CD14-positive monocyte (primary cell): Measurements from ENCODE around the gene NFE2. TPM values are rescaled to one million over a fixed set of nuclear protein-coding genes. Genes with fewer than 3 reads are reported as not detected.
A peak's percentile ranks its signal among the peaks of the same experiment; 100 is the strongest.

Experiments used
- DNase-seq, 3 donors: peaks; one replicate each; pipeline ENCODE4 v3.0.0-alpha.2; 2011 to 2022
- H2AFZ ChIP-seq: 2 replicates; pipeline ENCODE4 v1.6.0; 2012; ENCODE audit warnings: mild to moderate bottlenecking, low read depth, low read length, inconsistent platforms; ENCODE audit not compliant: insufficient read depth, poor library complexity, severe bottlenecking
- H3K27ac ChIP-seq, 2 donors: 1 replicate in 1 of 2; 2 replicates in 1 of 2; pipeline ENCODE4 v1.5.1; 2012 to 2013; ENCODE audit warnings: low read length in 2 of 2, control low read depth in 1 of 2, inconsistent platforms in 1 of 2, low read depth in 1 of 2, mild to moderate bottlenecking in 1 of 2
- H3K27me3 ChIP-seq, 2 donors: one replicate each; pipeline versions ENCODE4 v1.6.0 to v1.6.1; 2011 to 2013; ENCODE audit warnings: low read length in 2 of 2; ENCODE audit not compliant: control insufficient read depth in 2 of 2, insufficient read depth in 2 of 2
- H3K36me3 ChIP-seq, 2 donors: replicated peaks in 1 of 2; 1 replicate in 1 of 2; 2 replicates in 1 of 2; pipeline versions ENCODE4 v1.5.1 to v1.6.1; 2012 to 2013; ENCODE audit warnings: low read length in 2 of 2, control low read depth in 1 of 2, inconsistent platforms in 1 of 2, mild to moderate bottlenecking in 1 of 2; ENCODE audit not compliant: insufficient read depth in 2 of 2, control insufficient read depth in 1 of 2
- H3K4me1 ChIP-seq, 2 donors: 1 replicate in 1 of 2; 2 replicates in 1 of 2; pipeline versions ENCODE4 v1.5.1 to v1.6.1; 2012 to 2013; ENCODE audit warnings: low read length in 2 of 2, control low read depth in 1 of 2, inconsistent platforms in 1 of 2, mild to moderate bottlenecking in 1 of 2, moderate library complexity in 1 of 2; ENCODE audit not compliant: insufficient read depth in 2 of 2, control insufficient read depth in 1 of 2
- H3K4me2 ChIP-seq: replicated peaks from 2 replicates; pipeline ENCODE3; 2012; ENCODE audit warnings: low read length, moderate library complexity, mild to moderate bottlenecking; ENCODE audit not compliant: poor library complexity, severe bottlenecking; ENCODE audit errors: extremely low read depth
- H3K4me3 ChIP-seq, 3 experiments: fragments of 200-600 bp in 1 of 3; sonication (generic) in 1 of 3; replicated peaks in 1 of 3; 1 replicate in 2 of 3; 2 replicates in 1 of 3; pipeline ENCODE4 v1.5.1; 2011 to 2013; ENCODE audit warnings: low read length in 3 of 3, mild to moderate bottlenecking in 3 of 3, control low read depth in 2 of 3, low read depth in 2 of 3, inconsistent platforms in 1 of 3, moderate library complexity in 1 of 3
- H3K79me2 ChIP-seq: 2 replicates; pipeline ENCODE4 v1.6.0; 2012; ENCODE audit warnings: mild to moderate bottlenecking, control low read depth, inconsistent platforms, low read length, moderate library complexity; ENCODE audit not compliant: insufficient read depth
- H3K9ac ChIP-seq: 2 replicates; pipeline ENCODE4 v1.6.0; 2017; ENCODE audit warnings: low read length, mild to moderate bottlenecking; ENCODE audit not compliant: insufficient read depth, poor library complexity, severe bottlenecking
- H3K9me3 ChIP-seq, 2 donors: replicated peaks in 1 of 2; 1 replicate in 1 of 2; 2 replicates in 1 of 2; pipeline versions ENCODE4 v1.5.1 to v1.6.1; 2012 to 2013; ENCODE audit warnings: low read length in 2 of 2, control low read depth in 1 of 2; ENCODE audit not compliant: control insufficient read depth in 1 of 2, insufficient read depth in 1 of 2
- H4K20me1 ChIP-seq: 2 replicates; pipeline ENCODE4 v1.6.0; 2012; ENCODE audit warnings: mild to moderate bottlenecking, low read length, control low read depth, moderate library complexity; ENCODE audit not compliant: insufficient read depth
- H3K27ac Mint-ChIP-seq, 7 donors: one replicate each; pipeline ENCODE4 v1.8.0; 2020; ENCODE audit warnings: mild to moderate bottlenecking in 7 of 7, mixed read lengths in 7 of 7, moderate library complexity in 6 of 7, inconsistent platforms in 2 of 7
- H3K27me3 Mint-ChIP-seq, 3 donors: one replicate each; pipeline ENCODE4 v1.8.0; 2021 to 2022; ENCODE audit warnings: low read depth in 3 of 3, mild to moderate bottlenecking in 3 of 3, mixed read lengths in 3 of 3, moderate library complexity in 3 of 3, inconsistent platforms in 1 of 3
- H3K36me3 Mint-ChIP-seq, 2 donors: one replicate each; pipeline ENCODE4 v1.8.0; 2020; ENCODE audit warnings: mixed read lengths in 2 of 2, inconsistent platforms in 1 of 2, mild to moderate bottlenecking in 1 of 2
- H3K4me1 Mint-ChIP-seq: one replicate; pipeline ENCODE4 v1.8.0; 2020; ENCODE audit warnings: mild to moderate bottlenecking, mixed read lengths
- H3K4me3 Mint-ChIP-seq, 2 donors: one replicate each; pipeline ENCODE4 v1.8.0; 2020; ENCODE audit warnings: mild to moderate bottlenecking in 2 of 2, mixed read lengths in 2 of 2, moderate library complexity in 1 of 2
- H3K9me3 Mint-ChIP-seq, 7 donors: one replicate each; pipeline ENCODE4 v1.8.0; 2020 to 2022; ENCODE audit warnings: mixed read lengths in 7 of 7, mild to moderate bottlenecking in 6 of 7, moderate library complexity in 6 of 7, inconsistent platforms in 2 of 7
- WGBS: methylation state at CpG from one replicate; pipeline ENCODE4 v1.1.5; 2013; ENCODE audit warnings: missing lambda C conversion rate; ENCODE audit not compliant: insufficient coverage; 5-methylcytosine and 5-hydroxymethylcytosine counted together
- intact Hi-C, 2 donors: fragments of 100-400 bp; cut with micrococcal nuclease; formaldehyde crosslinking; loops; one replicate each; pipeline versions ENCODE4 v1.15.0 to v1.15.1; 2023
- polyA plus RNA-seq, 3 donors: library from polyadenylated mRNA; depleted of rRNA in 1 of 3; unstranded in 2 of 3; stranded (reverse) in 1 of 3; fragments of 300-500 nt in 2 of 3; fragments of >200 nt in 1 of 3; fragmentation: Illumina TruSeq in 2 of 3; gene quantifications; 1 replicate in 2 of 3; 2 replicates in 1 of 3; pipeline ENCODE4 v1.2.3, GENCODE V29; 2012 to 2021
- TF ChIP-seq, protein P1 (sequence below): fragments of 200-600 bp; IDR thresholded peaks from one replicate; pipeline ENCODE4 v1.8.0; 2022; ENCODE audit warnings: antibody characterized with exemption, mild to moderate bottlenecking

The NFE2 gene
- polyA plus RNA-seq, 3 donors = 79.5 to 157 (median 95.6) TPM

DNA sequence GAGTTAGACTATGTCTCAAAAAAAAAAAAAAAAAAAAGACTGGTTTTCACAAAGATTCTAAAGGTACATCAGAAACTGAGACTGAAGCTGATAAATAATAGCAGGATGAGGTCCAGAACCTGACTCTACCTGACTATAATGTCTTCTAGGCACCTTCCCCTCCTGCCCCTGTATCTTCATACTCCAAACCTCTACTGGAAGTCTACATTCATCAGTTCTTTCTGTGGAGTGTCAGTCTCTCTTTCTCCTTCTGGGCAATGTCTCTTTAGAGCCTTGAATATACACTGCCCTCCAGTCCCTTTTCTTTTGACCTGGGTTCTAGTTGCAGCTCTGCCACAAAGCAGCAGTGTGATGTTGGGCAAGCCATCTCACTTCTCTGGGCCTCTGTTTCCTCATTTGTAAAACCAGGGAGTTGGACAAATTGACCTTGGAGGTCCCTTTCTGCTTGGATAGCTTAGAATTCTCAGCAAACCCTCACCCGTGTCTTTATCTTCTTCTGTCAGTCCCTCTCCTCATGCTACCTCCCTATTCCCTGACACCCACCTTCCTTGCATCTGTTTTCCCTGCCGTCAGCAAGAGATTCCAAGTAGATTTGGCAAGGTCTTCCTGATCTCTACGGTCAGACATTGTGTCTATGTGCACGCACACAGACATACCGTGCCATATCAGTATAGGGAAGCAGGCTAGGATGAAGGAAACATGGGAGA is 4.3 kb downstream of the NFE2 start:
- peaks cover 53% of the 10 kb centered on the region for H4K20me1 ChIP-seq
- peak overlapping the region; percentile 99 for H3K4me2 ChIP-seq
- H3K27ac Mint-ChIP-seq = peak overlapping the region; percentile 85 to 92 (median 91)
- TF ChIP-seq, protein P1, sequence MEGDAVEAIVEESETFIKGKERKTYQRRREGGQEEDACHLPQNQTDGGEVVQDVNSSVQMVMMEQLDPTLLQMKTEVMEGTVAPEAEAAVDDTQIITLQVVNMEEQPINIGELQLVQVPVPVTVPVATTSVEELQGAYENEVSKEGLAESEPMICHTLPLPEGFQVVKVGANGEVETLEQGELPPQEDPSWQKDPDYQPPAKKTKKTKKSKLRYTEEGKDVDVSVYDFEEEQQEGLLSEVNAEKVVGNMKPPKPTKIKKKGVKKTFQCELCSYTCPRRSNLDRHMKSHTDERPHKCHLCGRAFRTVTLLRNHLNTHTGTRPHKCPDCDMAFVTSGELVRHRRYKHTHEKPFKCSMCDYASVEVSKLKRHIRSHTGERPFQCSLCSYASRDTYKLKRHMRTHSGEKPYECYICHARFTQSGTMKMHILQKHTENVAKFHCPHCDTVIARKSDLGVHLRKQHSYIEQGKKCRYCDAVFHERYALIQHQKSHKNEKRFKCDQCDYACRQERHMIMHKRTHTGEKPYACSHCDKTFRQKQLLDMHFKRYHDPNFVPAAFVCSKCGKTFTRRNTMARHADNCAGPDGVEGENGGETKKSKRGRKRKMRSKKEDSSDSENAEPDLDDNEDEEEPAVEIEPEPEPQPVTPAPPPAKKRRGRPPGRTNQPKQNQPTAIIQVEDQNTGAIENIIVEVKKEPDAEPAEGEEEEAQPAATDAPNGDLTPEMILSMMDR = no peak
- no peaks in the 10 kb centered on the region for H3K27me3 Mint-ChIP-seq
- 5% methylated on average over 3 of the region's 5 CpGs for WGBS
- DNase-seq = peak in 2 of 3 donors; percentile 33 to 47
- no peak overlapping the region for H2AFZ ChIP-seq
- H3K9me3 ChIP-seq = no peaks in the 10 kb centered on the region
- H3K4me1 ChIP-seq = peaks cover 84 to 97% of the 10 kb centered on the region in 2 donors
- intact Hi-C loops = loop anchor here (2.0 to 5.0 kb wide), 3 partner anchors 14 to 71 kb away; no protein-coding TSS in a partner anchor
- peaks cover 100% of the 10 kb centered on the region for H3K79me2 ChIP-seq
- H3K9me3 Mint-ChIP-seq = peaks cover 0 to 2% (median 0%) of the 10 kb centered on the region in 7 donors
- H3K36me3 ChIP-seq = peaks cover 37 to 46% of the 10 kb centered on the region in 2 donors
- H3K4me1 Mint-ChIP-seq = peaks cover 84% of the 10 kb centered on the region
- H3K27ac ChIP-seq = peak overlapping the region; percentile 51 to 87
- peak overlapping the region; percentile 86 to 99 for H3K4me3 Mint-ChIP-seq
- H3K9ac ChIP-seq = peak overlapping the region; percentile 41
- H3K36me3 Mint-ChIP-seq = peaks cover 39 to 66% of the 10 kb centered on the region in 2 donors
- H3K4me3 ChIP-seq = peak overlapping the region; percentile 31 to 99 (median 47)
- H3K27me3 ChIP-seq = no peaks in the 10 kb centered on the region

DNA sequence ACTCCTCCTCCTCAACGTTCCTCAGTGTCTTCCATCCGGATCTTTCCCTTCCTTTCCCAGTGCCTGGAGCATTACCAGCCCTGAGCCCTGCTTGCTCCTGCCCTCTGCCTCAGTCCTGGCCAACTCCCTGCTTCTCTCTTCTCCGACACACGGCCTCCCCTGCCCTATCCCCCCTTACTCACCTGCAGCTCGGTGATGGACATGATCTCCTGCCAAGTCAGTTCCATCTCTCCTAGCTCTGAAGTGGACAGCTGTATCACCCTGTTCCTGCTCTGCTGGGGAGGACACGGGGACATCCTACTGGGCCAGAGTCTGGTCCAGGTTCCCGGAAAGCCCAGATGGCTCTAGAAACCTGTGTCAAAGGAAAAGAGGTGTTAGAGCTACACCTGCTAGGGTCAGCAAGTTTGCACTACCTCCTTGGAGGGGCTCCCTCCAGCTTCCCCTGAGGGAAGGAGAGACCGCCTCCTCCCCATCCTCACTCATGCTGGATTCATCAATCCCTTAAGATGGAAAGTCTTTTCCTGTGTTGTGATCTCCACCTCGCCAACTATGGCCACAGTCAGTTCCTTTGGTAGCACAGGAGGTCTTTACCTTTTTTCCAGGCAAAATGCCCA is 5.8 kb downstream of the NFE2 start:
- Mint-ChIP-seq H3K36me3 (peaks cover 50 to 81% of the 10 kb centered on the region in 2 donors), H3K27ac (peak overlapping the region; percentile 85 to 92 (median 88)), H3K4me1 (peaks cover 88% of the 10 kb centered on the region), H3K27me3 (no peaks in the 10 kb centered on the region), H3K9me3 (peaks cover 0 to 2% (median 0%) of the 10 kb centered on the region in 7 donors), H3K4me3 (peak overlapping the region; percentile 74 to 99)
- Histone ChIP-seq H3K9ac (peak overlapping the region; percentile 17), H3K36me3 (peaks cover 47 to 60% of the 10 kb centered on the region in 2 donors), H3K4me2 (peak overlapping the region; percentile 99), H3K79me2 (peaks cover 100% of the 10 kb centered on the region), H3K4me1 (peaks cover 91 to 97% of the 10 kb centered on the region in 2 donors), H2AFZ (no peak overlapping the region), H3K27ac (peak overlapping the region; percentile 51 to 87), H3K9me3 (no peaks in the 10 kb centered on the region), H3K27me3 (no peaks in the 10 kb centered on the region), H4K20me1 (peaks cover 67% of the 10 kb centered on the region), H3K4me3 (peak overlapping the region in 1 of 3 experiments; percentile 99)
- intact Hi-C loops = loop anchor here (2.0 to 5.0 kb wide), 4 partner anchors 37 to 82 kb away; no protein-coding TSS in a partner anchor
- 39% methylated on average over 7 of the region's 9 CpGs for WGBS
- no peak for DNase-seq
- TF ChIP-seq, protein P1 = no peak
